ENCODE data around the gene PAX7.
"Not testable (repeated sequence)": the region's sequence is repeated elsewhere in the genome, so short reads cannot be mapped to it uniquely, and the experiment has no call there.

The PAX7 gene

GRCh38 chr1:18767576-18767975 lies 136.9 kb downstream of the PAX7 start:
- not testable (repeated sequence) for H3K4me1 ChIP-seq (ENCODE audit: control insufficient read depth, low read depth, low read length); H3K18ac ChIP-seq (ENCODE audit: low read length); H3K27ac ChIP-seq (ENCODE audit: low read depth, low read length); H3K79me2 ChIP-seq (ENCODE audit: control insufficient read depth, insufficient read depth, low read length); H2AK5ac ChIP-seq (ENCODE audit: low read length); H3K56ac ChIP-seq (ENCODE audit: low read length); H3K4ac ChIP-seq (ENCODE audit: low read depth, low read length); H3K23ac ChIP-seq (ENCODE audit: low read length); H3K4me2 ChIP-seq (ENCODE audit: low read length); H2BK120ac ChIP-seq (ENCODE audit: low read depth, low read length); H3K9ac ChIP-seq (ENCODE audit: low read length); H4K5ac ChIP-seq (ENCODE audit: low read length); H4K8ac ChIP-seq (ENCODE audit: low read depth, low read length); H2BK15ac ChIP-seq (replicated peaks; ENCODE audit: low read depth); H2BK5ac ChIP-seq (ENCODE audit: low read length); H3K36me3 ChIP-seq (ENCODE audit: control insufficient read depth, insufficient read depth, low read length); DNase-seq; H3K27me3 ChIP-seq (ENCODE audit: insufficient read depth, low read length, poor library complexity); H3K79me1 ChIP-seq (ENCODE audit: low read length); H3K4me3 ChIP-seq (ENCODE audit: low read length)
- WGBS (ENCODE audit: extremely low coverage, insufficient coverage, low lambda C conversion rate): no CpG with 5 or more reads among the region's 5 CpGs

GRCh38 chr1:18768086-18768485 lies 137.4 kb downstream of the PAX7 start:
- Histone ChIP-seq H3K4me2 (ENCODE audit: low read length) (no peak overlapping the region), H3K4me1 (ENCODE audit: control insufficient read depth, low read depth, low read length) (no peaks in the 10 kb centered on the region), H2BK120ac (ENCODE audit: low read depth, low read length) (no peak overlapping the region), H3K27ac (ENCODE audit: low read depth, low read length) (no peak overlapping the region), H3K18ac (ENCODE audit: low read length) (no peak overlapping the region), H2BK15ac (replicated peaks; ENCODE audit: low read depth) (no peak overlapping the region), H3K79me1 (ENCODE audit: low read length) (no peaks in the 10 kb centered on the region), H4K5ac (ENCODE audit: low read length) (no peak overlapping the region), H3K23ac (ENCODE audit: low read length) (no peak overlapping the region), H3K4ac (ENCODE audit: low read depth, low read length) (no peak overlapping the region), H3K36me3 (ENCODE audit: control insufficient read depth, insufficient read depth, low read length) (no peaks in the 10 kb centered on the region), H3K56ac (ENCODE audit: low read length) (no peak overlapping the region), H2BK5ac (ENCODE audit: low read length) (no peak overlapping the region), H3K9ac (ENCODE audit: low read length) (no peak overlapping the region), H3K79me2 (ENCODE audit: control insufficient read depth, insufficient read depth, low read length) (no peaks in the 10 kb centered on the region), H3K4me3 (ENCODE audit: low read length) (no peak overlapping the region), H3K27me3 (ENCODE audit: insufficient read depth, low read length, poor library complexity) (no peaks in the 10 kb centered on the region), H4K8ac (ENCODE audit: low read depth, low read length) (no peak overlapping the region), H2AK5ac (ENCODE audit: low read length) (no peak overlapping the region)
- no CpG with 5 or more reads among the region's 4 CpGs for WGBS (ENCODE audit: extremely low coverage, insufficient coverage, low lambda C conversion rate)
- DNase-seq: no peak

GRCh38 chr1:18769140-18769539 lies 138.5 kb downstream of the PAX7 start:
- H3K9ac ChIP-seq (ENCODE audit: low read length): no peak overlapping the region
- no peak overlapping the region for H3K18ac ChIP-seq (ENCODE audit: low read length)
- H3K27me3 ChIP-seq (ENCODE audit: insufficient read depth, low read length, poor library complexity): no peaks in the 10 kb centered on the region
- no peak overlapping the region for H2BK120ac ChIP-seq (ENCODE audit: low read depth, low read length)
- no peak overlapping the region for H3K56ac ChIP-seq (ENCODE audit: low read length)
- no peak overlapping the region for H4K8ac ChIP-seq (ENCODE audit: low read depth, low read length)
- no peak overlapping the region for H3K4me3 ChIP-seq (ENCODE audit: low read length)
- no peak overlapping the region for H3K23ac ChIP-seq (ENCODE audit: low read length)
- no peak overlapping the region for H2BK15ac ChIP-seq (replicated peaks; ENCODE audit: low read depth)
- H3K4me2 ChIP-seq (ENCODE audit: low read length): no peak overlapping the region
- H4K5ac ChIP-seq (ENCODE audit: low read length): no peak overlapping the region
- H3K4ac ChIP-seq (ENCODE audit: low read depth, low read length): no peak overlapping the region
- no peak overlapping the region for H2AK5ac ChIP-seq (ENCODE audit: low read length)
- DNase-seq: peak; percentile 26
- no peaks in the 10 kb centered on the region for H3K36me3 ChIP-seq (ENCODE audit: control insufficient read depth, insufficient read depth, low read length)
- H3K27ac ChIP-seq (ENCODE audit: low read depth, low read length): no peak overlapping the region
- H3K79me1 ChIP-seq (ENCODE audit: low read length): no peaks in the 10 kb centered on the region
- no peaks in the 10 kb centered on the region for H3K79me2 ChIP-seq (ENCODE audit: control insufficient read depth, insufficient read depth, low read length)
- no CpG with 5 or more reads among the region's 7 CpGs for WGBS (ENCODE audit: extremely low coverage, insufficient coverage, low lambda C conversion rate)
- H3K4me1 ChIP-seq (ENCODE audit: control insufficient read depth, low read depth, low read length): no peaks in the 10 kb centered on the region
- no peak overlapping the region for H2BK5ac ChIP-seq (ENCODE audit: low read length)

GRCh38 chr1:18770799-18771198 lies 140.2 kb downstream of the PAX7 start:
- Histone ChIP-seq H3K79me1 (ENCODE audit: low read length) (no peaks in the 10 kb centered on the region), H3K23ac (ENCODE audit: low read length) (no peak overlapping the region)
- no CpG with 5 or more reads among the region's 5 CpGs for WGBS (ENCODE audit: extremely low coverage, insufficient coverage, low lambda C conversion rate)

GRCh38 chr1:18773753-18774152 lies 143.1 kb downstream of the PAX7 start:
- H2BK5ac ChIP-seq (ENCODE audit: low read length): no peak overlapping the region
- H2BK15ac ChIP-seq (replicated peaks; ENCODE audit: low read depth): no peak overlapping the region
- H3K4me1 ChIP-seq (ENCODE audit: control insufficient read depth, low read depth, low read length): no peaks in the 10 kb centered on the region
- DNase-seq: no peak
- H2BK120ac ChIP-seq (ENCODE audit: low read depth, low read length): no peak overlapping the region
- H3K4me3 ChIP-seq (ENCODE audit: low read length): no peak overlapping the region
- no peak overlapping the region for H3K9ac ChIP-seq (ENCODE audit: low read length)
- no peak overlapping the region for H3K18ac ChIP-seq (ENCODE audit: low read length)
- H3K56ac ChIP-seq (ENCODE audit: low read length): no peak overlapping the region
- no peak overlapping the region for H3K4ac ChIP-seq (ENCODE audit: low read depth, low read length)
- H2AK5ac ChIP-seq (ENCODE audit: low read length): no peak overlapping the region
- H3K27me3 ChIP-seq (ENCODE audit: insufficient read depth, low read length, poor library complexity): no peaks in the 10 kb centered on the region
- H3K4me2 ChIP-seq (ENCODE audit: low read length): no peak overlapping the region
- H3K79me1 ChIP-seq (ENCODE audit: low read length): no peaks in the 10 kb centered on the region
- no peaks in the 10 kb centered on the region for H3K36me3 ChIP-seq (ENCODE audit: control insufficient read depth, insufficient read depth, low read length)
- WGBS (ENCODE audit: extremely low coverage, insufficient coverage, low lambda C conversion rate): no CpG with 5 or more reads among the region's 9 CpGs
- H4K8ac ChIP-seq (ENCODE audit: low read depth, low read length): no peak overlapping the region
- H3K27ac ChIP-seq (ENCODE audit: low read depth, low read length): no peak overlapping the region
- no peak overlapping the region for H4K5ac ChIP-seq (ENCODE audit: low read length)
- no peaks in the 10 kb centered on the region for H3K79me2 ChIP-seq (ENCODE audit: control insufficient read depth, insufficient read depth, low read length)
- no peak overlapping the region for H3K23ac ChIP-seq (ENCODE audit: low read length)

More at GRCh38 chr1:18770799-18771198, 140.2 kb downstream of the PAX7 start:
- Histone ChIP-seq H3K9ac (ENCODE audit: low read length) (no peak overlapping the region), H3K56ac (ENCODE audit: low read length) (no peak overlapping the region), H3K4me2 (ENCODE audit: low read length) (no peak overlapping the region), H4K5ac (ENCODE audit: low read length) (no peak overlapping the region), H3K27me3 (ENCODE audit: insufficient read depth, low read length, poor library complexity) (no peaks in the 10 kb centered on the region), H3K36me3 (ENCODE audit: control insufficient read depth, insufficient read depth, low read length) (no peaks in the 10 kb centered on the region), H3K4me3 (ENCODE audit: low read length) (no peak overlapping the region), H3K18ac (ENCODE audit: low read length) (no peak overlapping the region), H2BK5ac (ENCODE audit: low read length) (no peak overlapping the region), H4K8ac (ENCODE audit: low read depth, low read length) (no peak overlapping the region), H2BK120ac (ENCODE audit: low read depth, low read length) (no peak overlapping the region), H2AK5ac (ENCODE audit: low read length) (no peak overlapping the region), H3K79me2 (ENCODE audit: control insufficient read depth, insufficient read depth, low read length) (no peaks in the 10 kb centered on the region), H3K27ac (ENCODE audit: low read depth, low read length) (no peak overlapping the region), H3K4ac (ENCODE audit: low read depth, low read length) (no peak overlapping the region), H2BK15ac (replicated peaks; ENCODE audit: low read depth) (no peak overlapping the region), H3K4me1 (ENCODE audit: control insufficient read depth, low read depth, low read length) (no peaks in the 10 kb centered on the region)
- no peak for DNase-seq

DNA sequence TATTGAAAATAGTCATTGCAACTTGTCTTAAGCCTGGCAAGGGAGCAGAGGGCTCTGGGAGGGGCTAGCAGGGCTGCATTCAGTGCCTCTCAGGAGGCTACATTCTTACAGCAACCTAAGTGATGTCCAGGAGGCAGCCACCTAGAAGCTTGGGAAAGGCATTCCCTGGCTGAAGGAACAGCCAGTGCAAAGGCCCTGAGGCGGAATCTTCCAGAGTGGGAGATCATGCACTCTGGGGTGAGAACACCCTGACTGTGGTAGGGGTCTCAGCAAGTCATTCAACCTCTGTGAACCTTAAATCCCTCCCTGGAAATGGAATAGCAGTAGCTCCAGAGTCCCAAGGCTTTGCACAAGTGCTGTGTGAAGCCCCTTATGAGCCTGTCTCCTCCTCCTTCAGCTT lies 144.7 kb downstream of the PAX7 start:
- H4K8ac ChIP-seq (ENCODE audit: low read depth, low read length): no peak overlapping the region
- H3K79me1 ChIP-seq (ENCODE audit: low read length): no peaks in the 10 kb centered on the region
- no peak overlapping the region for H2BK120ac ChIP-seq (ENCODE audit: low read depth, low read length)
- no peak overlapping the region for H3K18ac ChIP-seq (ENCODE audit: low read length)
- H2AK5ac ChIP-seq (ENCODE audit: low read length): no peak overlapping the region
- no peak overlapping the region for H3K23ac ChIP-seq (ENCODE audit: low read length)
- H2BK15ac ChIP-seq (replicated peaks; ENCODE audit: low read depth): no peak overlapping the region
- no peak overlapping the region for H3K9ac ChIP-seq (ENCODE audit: low read length)
- no peaks in the 10 kb centered on the region for H3K36me3 ChIP-seq (ENCODE audit: control insufficient read depth, insufficient read depth, low read length)
- H3K79me2 ChIP-seq (ENCODE audit: control insufficient read depth, insufficient read depth, low read length): no peaks in the 10 kb centered on the region
- no peak overlapping the region for H3K56ac ChIP-seq (ENCODE audit: low read length)
- no peaks in the 10 kb centered on the region for H3K4me1 ChIP-seq (ENCODE audit: control insufficient read depth, low read depth, low read length)
- no peak overlapping the region for H3K27ac ChIP-seq (ENCODE audit: low read depth, low read length)
- H4K5ac ChIP-seq (ENCODE audit: low read length): no peak overlapping the region
- no CpG with 5 or more reads among the region's 1 CpG for WGBS (ENCODE audit: extremely low coverage, insufficient coverage, low lambda C conversion rate)
- H2BK5ac ChIP-seq (ENCODE audit: low read length): no peak overlapping the region
- no peaks in the 10 kb centered on the region for H3K27me3 ChIP-seq (ENCODE audit: insufficient read depth, low read length, poor library complexity)
- DNase-seq: no peak
- no peak overlapping the region for H3K4me3 ChIP-seq (ENCODE audit: low read length)
- H3K4ac ChIP-seq (ENCODE audit: low read depth, low read length): no peak overlapping the region
- H3K4me2 ChIP-seq (ENCODE audit: low read length): no peak overlapping the region
